Mammary epithelial cell (primary cell): Measurements from ENCODE around the gene CSMD2.

ENCODE experiments used
- CTCF ChIP-seq, 2 donors: IDR thresholded peaks in 1 of 2; conservative IDR thresholded peaks in 1 of 2; 2 replicates each; pipeline ENCODE4 v1.5.1; 2011 to 2012; ENCODE audit warnings: inconsistent platforms in 2 of 2, low read length in 2 of 2, mild to moderate bottlenecking in 2 of 2, control low read depth in 1 of 2, low read depth in 1 of 2; ENCODE audit not compliant: insufficient read depth in 1 of 2; ENCODE audit errors: extremely low read depth in 1 of 2
- EZH2 ChIP-seq: IDR thresholded peaks from 2 replicates; pipeline ENCODE4 v1.6.1; 2012; ENCODE audit warnings: low read length, inconsistent platforms, borderline replicate concordance

- TF ChIP-seq EZH2 (no peak), CTCF (conservative IDR thresholded peaks at IDR 0.05 in 1 of 2, IDR thresholded peaks at IDR 0.05 in 1 of 2; ENCODE audit: extremely low read depth in 1 of 2, insufficient read depth in 1 of 2, low read depth in 1 of 2, low read length in 2 of 2) (no peak)
These were observed 479.8 kb downstream of the CSMD2 start for GRCh38 chr1:33685256-33685655.
